NB4 (cell line): ENCODE results near the gene BIRC5.

Source experiments
- DNase-seq: peaks from one replicate; pipeline ENCODE4 v3.0.0; 2010; ENCODE audit warnings: low read depth
- H3K4me3 ChIP-seq: one replicate; pipeline ENCODE4 v1.5.1; 2011; ENCODE audit warnings: mild to moderate bottlenecking, low read depth, low read length, moderate library complexity
- CTCF ChIP-seq: IDR thresholded peaks from one replicate; pipeline ENCODE4 v1.5.1; 2012; ENCODE audit warnings: low read depth, low read length
- MAX ChIP-seq: IDR thresholded peaks from 2 replicates; pipeline ENCODE4 v1.6.1; 2011; ENCODE audit warnings: low read depth, low read length
- MYC ChIP-seq: IDR thresholded peaks from 2 replicates; pipeline ENCODE4 v1.6.1; 2011; ENCODE audit warnings: low read depth, low read length
- POLR2A ChIP-seq: IDR thresholded peaks from 2 replicates; pipeline ENCODE4 v1.6.1; 2011; ENCODE audit warnings: mild to moderate bottlenecking; ENCODE audit not compliant: insufficient read length; ENCODE audit errors: extremely low read depth

Gene BIRC5

DNA sequence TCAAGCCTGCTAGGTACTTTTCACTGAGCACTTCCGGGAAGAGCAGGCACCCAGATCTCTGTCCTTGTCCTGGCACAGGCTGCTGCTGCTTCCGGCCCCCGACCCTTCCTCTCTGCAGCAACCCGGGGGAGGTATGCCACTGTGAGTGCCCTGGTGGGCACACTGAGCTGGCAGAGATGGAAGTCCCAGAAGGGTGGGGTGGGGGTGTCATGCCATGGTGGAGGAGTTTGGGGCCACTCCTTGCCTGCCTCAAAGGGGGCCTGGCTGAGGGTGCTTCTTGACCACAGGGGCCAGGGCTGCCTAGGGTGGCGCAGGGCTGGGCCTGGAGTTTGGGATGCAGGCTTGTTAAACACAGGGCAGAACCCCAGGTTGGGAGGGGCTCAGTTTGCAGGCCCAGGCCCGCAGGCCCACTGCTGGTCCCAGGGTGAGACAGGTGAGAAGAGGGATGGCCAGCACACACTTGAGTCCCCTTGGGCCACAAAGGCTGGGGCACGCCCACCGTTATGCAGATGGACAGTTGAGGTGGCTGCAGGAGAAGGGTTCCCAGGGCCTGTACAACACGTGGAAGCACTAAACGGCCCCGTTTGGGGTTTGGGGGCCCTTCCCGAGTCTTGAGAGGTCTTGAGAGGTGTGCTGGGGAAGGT, 26.1 kb downstream of the BIRC5 start:
- no peak overlapping the region for H3K4me3 ChIP-seq
- no peak for DNase-seq
- TF ChIP-seq MAX (no peak), CTCF (no peak), POLR2A (no peak), MYC (no peak)

- no peak overlapping the region for H3K4me3 ChIP-seq
- no peak for TF ChIP-seq MAX
- no peak for TF ChIP-seq CTCF
- TF ChIP-seq MYC = no peak
- TF ChIP-seq POLR2A = no peak
- DNase-seq = no peak
Measured at GRCh38 chr17:78240839-78241238, 26.8 kb downstream of the BIRC5 start.

DNA sequence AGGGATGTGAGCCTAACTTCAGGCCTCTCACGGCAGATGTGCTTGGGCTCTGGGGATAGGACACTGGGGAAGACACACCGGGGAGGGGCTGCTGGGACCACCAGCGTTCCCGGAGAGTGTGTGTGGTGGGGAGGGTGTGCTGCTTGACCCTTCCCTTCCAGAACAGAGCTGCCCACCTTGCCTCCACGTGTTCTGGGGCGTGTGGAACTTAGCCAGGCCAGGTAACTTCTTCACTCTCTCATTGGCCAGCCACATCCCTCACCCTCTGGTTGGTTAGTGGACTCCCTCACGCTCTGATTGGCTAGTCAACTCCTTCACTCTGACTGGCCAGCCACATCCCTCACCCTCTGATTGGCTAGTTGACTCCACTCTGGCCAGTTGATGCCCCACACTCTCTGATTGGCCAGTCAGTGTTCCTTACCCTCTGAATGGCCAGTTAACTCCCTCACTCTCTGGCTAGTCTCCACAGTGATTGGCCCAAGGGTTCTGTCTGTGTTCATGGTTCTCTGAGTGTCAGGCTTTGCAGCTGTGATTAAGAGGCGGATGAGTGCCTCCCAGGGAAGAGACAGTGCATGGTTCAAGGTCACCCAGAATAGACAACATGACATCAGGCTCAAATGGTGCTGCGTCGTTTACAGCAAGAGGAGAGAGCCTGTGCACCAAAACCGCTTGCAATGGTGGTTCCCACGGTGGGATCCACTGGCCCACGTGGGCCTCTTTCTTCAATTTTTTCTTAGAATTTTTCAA, 27.4 kb downstream of the BIRC5 start:
- DNase-seq = peak; percentile 62
- H3K4me3 ChIP-seq = no peak overlapping the region
- TF ChIP-seq MAX (no peak), CTCF (no peak), MYC (no peak), POLR2A (no peak)

DNA sequence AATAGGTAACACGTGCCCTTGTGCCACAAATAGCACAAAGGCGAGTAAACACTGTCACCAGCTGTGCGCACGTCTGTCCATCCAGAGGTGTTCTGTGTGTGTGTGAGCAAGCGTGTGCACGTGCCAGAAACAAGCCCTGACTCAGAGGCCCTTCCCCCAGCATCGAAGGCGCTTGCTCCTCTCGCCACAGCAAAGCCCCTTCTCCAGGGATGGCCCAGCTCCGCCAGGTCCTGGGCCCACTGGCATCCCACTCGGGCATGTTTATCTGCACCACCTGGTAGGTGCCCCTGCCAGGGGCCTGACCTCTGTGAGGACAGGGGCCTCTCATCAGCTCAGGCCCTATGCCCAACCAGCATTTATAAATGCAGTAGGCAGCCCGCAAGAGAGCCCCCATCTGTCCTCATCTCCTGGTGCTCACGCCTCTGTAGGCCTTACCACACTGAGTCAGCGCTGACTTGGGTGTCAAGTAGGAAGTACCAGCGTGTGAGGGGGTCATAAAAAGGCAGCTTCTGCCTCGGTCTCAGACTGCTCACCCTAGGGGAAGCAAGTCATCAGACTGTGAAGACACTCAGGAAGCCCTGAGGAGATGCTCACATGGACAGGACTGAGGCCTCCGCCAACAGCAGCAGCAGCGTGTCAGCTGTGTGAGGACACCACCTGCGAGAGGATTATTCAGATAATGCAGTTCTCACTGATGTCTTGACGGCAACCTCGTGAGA, 28.1 kb downstream of the BIRC5 start:
- no peak overlapping the region for H3K4me3 ChIP-seq
- TF ChIP-seq POLR2A (no peak), MAX (peak; percentile 72; the same call in 1 of the 2 replicates)
- peak; percentile 92 for DNase-seq

DNA sequence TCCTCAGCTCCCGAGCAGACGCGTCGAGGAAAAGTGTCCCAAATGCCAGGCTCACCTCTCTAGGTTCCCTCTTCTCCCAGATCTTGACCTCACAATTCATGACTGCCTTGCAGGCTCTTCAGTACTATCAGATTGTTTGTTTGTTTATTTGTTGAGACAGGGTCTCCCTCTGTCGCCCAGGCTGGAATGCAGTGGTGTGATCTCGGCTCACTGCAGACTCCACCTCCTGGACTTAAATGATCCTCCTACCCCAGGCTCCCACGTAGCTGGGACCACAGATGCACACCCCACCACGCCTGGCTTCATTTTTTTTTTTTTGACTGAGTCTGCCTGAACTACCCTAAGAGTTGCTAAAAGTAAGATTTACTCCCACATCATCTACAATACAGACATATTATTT, 33.3 kb downstream of the BIRC5 start:
- TF ChIP-seq POLR2A (no peak), CTCF (no peak), MYC (no peak), MAX (no peak)
- H3K4me3 ChIP-seq = no peak overlapping the region
- no peak for DNase-seq
